HG02678 (cell line): ENCODE results near the gene HCN4.

Experiments
- ATAC-seq: cut with Tn5 transposase; IDR thresholded peaks from one replicate; pipeline ENCODE4 v1.9.1; 2021; ENCODE audit warnings: mild to moderate bottlenecking, moderate library complexity; ENCODE audit not compliant: unreplicated experiment

Gene HCN4

GRCh38 chr15:73328149-73328820, 40.5 kb downstream of the HCN4 start:
- ATAC-seq = no peak

- ATAC-seq = no peak
Measured at GRCh38 chr15:73326157-73326556, 42.6 kb downstream of the HCN4 start.

- ATAC-seq = no peak
Measured at GRCh38 chr15:73325191-73325861, 43.4 kb downstream of the HCN4 start.

- no peak for ATAC-seq
Measured at GRCh38 chr15:73324496-73325170, 44.1 kb downstream of the HCN4 start.

- no peak for ATAC-seq
Measured at GRCh38 chr15:73323956-73324355, 44.8 kb downstream of the HCN4 start.

GRCh38 chr15:73323374-73323955, 45.3 kb downstream of the HCN4 start:
- no peak for ATAC-seq

- ATAC-seq = no peak
Measured at GRCh38 chr15:73322665-73323373, 45.9 kb downstream of the HCN4 start.

- ATAC-seq = no peak
Measured at GRCh38 chr15:73321496-73322450, 47.0 kb downstream of the HCN4 start.

- ATAC-seq = no peak
Measured at GRCh38 chr15:73320619-73321180, 48.1 kb downstream of the HCN4 start.

- no peak for ATAC-seq
Measured at GRCh38 chr15:73319460-73320245, 49.1 kb downstream of the HCN4 start.

- no peak for ATAC-seq
Measured at GRCh38 chr15:73318463-73319351, 50.1 kb downstream of the HCN4 start.

- no peak for ATAC-seq
Measured at GRCh38 chr15:73317651-73318462, 50.9 kb downstream of the HCN4 start.

GRCh38 chr15:73313861-73314260, 54.9 kb downstream of the HCN4 start:
- no peak for ATAC-seq

GRCh38 chr15:73308305-73308704, 60.5 kb downstream of the HCN4 start:
- no peak for ATAC-seq

GRCh38 chr15:73305331-73306211, 63.2 kb downstream of the HCN4 start:
- ATAC-seq = no peak

GRCh38 chr15:73303636-73304035, 65.1 kb downstream of the HCN4 start:
- ATAC-seq = no peak
